EH (cell line): ENCODE measurements around the gene TBC1D17.

ENCODE experiments used
- DNase-seq: peaks from one replicate; pipeline ENCODE4 v3.0.0-alpha.2; 2015; ENCODE audit warnings: low read depth

TBC1D17 gene

GRCh38 chr19:49848938-49849337 lies 28.6 kb upstream of the TBC1D17 start:
- no peak for DNase-seq

DNA sequence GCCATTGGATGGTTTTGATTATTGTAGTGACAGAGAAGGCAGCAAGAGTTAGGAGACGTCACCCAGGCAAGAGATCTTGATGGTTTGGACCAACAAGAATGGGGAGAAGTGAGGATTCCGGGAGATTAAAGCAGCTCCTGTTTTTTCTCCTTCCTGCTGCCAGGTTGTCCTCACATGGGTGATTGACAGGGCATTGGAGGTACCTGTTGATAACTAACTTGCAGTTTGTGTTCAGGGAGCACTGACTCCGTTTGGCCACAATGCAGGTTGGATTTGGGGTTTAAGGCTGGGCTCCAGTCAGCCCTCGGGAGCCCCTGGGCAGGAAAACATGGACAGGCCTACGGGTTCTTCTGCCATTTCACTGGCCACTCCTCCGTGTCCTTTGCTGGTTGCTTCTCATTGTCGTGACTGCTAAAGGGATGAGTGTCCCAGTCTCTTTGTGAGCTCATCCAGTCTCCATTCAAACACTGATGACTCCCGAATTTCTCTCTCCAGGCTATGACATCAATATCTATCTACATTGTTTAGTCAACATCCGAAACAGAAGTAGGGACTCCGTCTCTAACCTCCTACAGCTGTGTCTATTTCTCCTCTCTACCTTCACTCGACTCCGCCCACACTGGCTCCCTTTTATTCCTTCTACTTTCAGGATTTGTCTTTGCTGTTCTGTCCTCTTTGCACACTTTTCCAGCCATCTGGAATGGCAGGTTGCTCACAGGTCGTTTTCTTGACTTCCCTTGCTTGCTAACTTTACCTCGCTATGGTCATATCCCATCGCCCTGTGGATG lies 27.9 kb upstream of the TBC1D17 start:
- no peak for DNase-seq

DNA sequence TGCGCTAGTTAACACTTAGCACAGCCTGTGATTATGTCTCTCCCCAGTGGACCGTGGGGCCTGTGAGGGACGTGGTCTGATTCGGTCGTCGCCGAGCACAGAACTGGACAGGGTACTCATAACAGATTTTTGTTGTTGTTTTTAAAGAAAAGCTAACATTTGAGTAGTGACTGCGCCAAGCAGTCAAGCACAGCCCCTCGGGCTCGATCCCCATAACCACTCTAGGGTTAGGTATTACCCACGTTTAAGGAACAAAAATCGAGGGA lies 27.3 kb upstream of the TBC1D17 start:
- no peak for DNase-seq

- peak; percentile 92 for DNase-seq
Observed at GRCh38 chr19:49850487-49851342, 26.8 kb upstream of the TBC1D17 start, which contains the start of gene PTOV1. Gene PTOV1, plus strand, starts transcription at chr19:49851159.

- peak; percentile 35 for DNase-seq
Observed at GRCh38 chr19:49851456-49852259, 25.8 kb upstream of the TBC1D17 start.

- DNase-seq = peak; percentile 54
Observed at GRCh38 chr19:49852631-49853126, 24.8 kb upstream of the TBC1D17 start.

GRCh38 chr19:49853852-49854377 lies 23.6 kb upstream of the TBC1D17 start:
- DNase-seq = no peak

GRCh38 chr19:49854378-49855263 lies 22.9 kb upstream of the TBC1D17 start:
- no peak for DNase-seq

- DNase-seq = no peak
Observed at GRCh38 chr19:49855277-49855675, 22.2 kb upstream of the TBC1D17 start.

- DNase-seq = no peak
Observed at GRCh38 chr19:49855676-49856573, 21.6 kb upstream of the TBC1D17 start.

DNA sequence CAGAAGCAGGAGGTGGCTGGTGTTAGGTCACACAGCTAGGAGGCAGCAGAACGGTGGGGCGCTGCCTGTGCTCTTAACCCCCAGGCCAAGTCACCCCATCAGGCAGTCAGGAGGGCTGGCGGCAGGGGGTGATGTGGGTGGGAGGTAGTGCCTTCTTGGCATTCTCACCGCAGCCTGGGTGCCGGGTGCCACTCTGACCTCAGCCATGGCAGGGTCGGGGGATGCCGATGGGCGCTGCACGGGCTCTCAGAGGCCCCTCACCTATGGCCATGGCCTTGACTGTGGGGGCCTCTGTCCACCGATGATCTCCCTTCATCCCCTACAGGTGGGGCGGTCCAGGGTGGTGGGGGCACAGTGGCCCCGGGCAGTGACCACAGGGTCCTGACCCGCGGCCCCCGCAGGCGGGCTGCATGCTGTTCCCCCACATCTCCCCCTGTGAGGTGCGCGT lies 20.9 kb upstream of the TBC1D17 start:
- DNase-seq = no peak

- DNase-seq = no peak
Observed at GRCh38 chr19:49857061-49857837, 20.3 kb upstream of the TBC1D17 start.

GRCh38 chr19:49857838-49858087 lies 19.7 kb upstream of the TBC1D17 start:
- DNase-seq = no peak

DNA sequence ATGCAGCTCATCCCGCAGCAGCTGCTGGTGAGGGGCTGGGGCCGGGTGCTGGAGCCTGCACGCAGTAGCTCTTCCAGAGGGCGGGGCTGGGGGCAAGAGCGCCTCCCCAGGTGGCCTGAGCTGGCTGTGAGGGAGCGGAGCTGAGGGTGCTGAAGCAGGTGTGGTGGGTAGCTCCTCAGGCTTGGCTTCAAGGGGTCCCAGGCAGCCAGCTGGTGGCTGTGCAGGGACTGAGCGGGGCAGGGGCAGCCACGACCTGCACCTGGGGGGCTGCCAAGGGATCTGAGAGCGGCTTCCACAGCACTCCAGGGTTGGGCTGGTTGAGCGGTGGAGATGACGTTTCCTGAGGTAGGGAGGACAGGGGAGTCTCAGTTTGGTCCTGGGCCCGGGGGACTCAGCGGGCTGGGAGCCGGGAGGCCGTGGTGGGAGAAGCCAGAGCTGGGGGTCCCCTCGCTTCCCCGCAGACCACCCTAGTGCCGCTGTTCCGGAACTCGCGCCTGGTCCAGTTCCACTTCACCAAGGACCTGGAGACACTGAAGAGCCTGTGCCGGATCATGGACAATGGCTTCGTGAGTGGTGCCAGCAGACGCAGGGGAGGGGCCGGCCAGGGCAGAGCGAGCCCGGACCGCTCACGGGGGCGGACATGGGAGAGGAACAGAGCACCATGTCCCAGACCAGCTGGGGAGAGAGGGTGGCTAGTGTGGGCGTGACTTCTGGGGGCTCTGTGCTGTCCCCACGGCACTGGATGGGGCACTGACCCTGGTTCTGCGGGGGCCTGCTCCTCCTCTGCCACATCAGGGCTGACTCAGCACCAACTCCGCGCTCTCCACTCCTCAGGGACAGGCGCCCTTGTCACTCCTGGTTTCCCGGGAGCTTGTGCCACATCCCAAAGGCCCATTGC lies 19.2 kb upstream of the TBC1D17 start:
- peak; percentile 39 for DNase-seq

DNA sequence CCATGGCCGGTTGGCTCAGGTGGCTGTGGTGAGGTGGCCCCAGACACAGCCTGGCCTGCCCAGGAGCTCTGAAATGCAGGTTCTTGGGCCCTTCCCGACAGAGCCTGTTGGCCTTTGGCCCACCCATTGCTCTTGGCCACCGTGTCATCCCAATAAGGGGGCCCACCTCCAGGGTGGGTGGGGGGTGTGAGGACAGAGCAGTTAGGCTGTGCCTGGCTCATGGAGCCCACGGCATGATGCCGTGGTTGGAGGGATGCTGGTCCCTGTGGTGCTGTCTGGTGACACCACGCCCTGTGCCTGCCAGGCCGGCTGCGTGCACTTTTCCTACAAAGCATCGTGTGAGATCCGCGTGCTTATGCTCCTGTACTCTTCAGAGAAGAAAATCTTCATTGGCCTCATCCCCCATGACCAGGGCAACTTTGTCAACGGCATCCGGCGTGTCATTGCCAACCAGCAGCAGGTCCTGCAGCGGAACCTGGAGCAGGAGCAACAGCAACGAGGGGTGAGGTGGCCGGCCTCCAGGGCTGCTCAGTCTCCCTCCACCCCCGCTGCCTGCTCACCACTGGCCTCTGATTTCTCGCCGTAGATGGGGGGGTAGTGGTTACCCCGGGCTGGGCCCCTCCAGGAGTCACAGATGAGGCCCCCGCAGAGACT lies 17.7 kb upstream of the TBC1D17 start:
- no peak for DNase-seq

- DNase-seq = no peak
Observed at GRCh38 chr19:49860336-49861102, 17.0 kb upstream of the TBC1D17 start.

DNA sequence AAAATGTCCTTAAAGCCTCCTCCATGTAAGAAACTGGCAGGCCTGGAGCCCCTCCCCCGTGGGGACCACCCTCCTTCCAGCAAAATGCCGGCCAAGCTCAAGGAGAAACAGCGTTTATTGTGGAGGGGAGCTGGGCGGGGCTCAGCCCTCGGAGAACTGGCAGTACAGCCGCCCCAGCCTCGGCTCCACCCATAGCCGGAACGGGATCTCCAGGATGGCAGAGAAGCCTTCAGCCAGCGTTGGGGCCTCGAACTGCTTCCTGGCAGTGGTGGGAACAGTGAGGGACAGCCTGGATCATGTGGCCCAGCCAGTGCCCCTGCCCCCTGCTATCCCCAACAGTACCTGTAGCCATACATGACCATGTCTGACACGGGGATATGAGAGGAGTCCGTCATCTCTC lies 16.4 kb upstream of the TBC1D17 start:
- DNase-seq = no peak
